HepG2 (cell line): ENCODE measurements around the gene TCEANC2. TPM values are rescaled to one million over a fixed set of nuclear protein-coding genes. Genes with fewer than 3 reads are reported as not detected.

ENCODE experiments used
- HNF4A ChIP-seq: sonication (generic); formaldehyde crosslinking; IDR thresholded peaks from 2 replicates; pipeline ENCODE4 v1.4.0; 2020; ENCODE audit warnings: missing genetic modification reagents
- KLF15 ChIP-seq: sonication (generic); formaldehyde crosslinking; IDR thresholded peaks from 2 replicates; pipeline ENCODE4 v1.8.1; 2023; ENCODE audit warnings: borderline replicate concordance, mild to moderate bottlenecking, inconsistent platforms, missing genetic modification reagents, mixed read lengths
- KLF9 ChIP-seq: IDR thresholded peaks from 2 replicates; pipeline ENCODE4 v1.6.1; 2016; ENCODE audit warnings: low read depth
- MTA3 ChIP-seq: sonication (generic); formaldehyde crosslinking; IDR thresholded peaks from 2 replicates; pipeline ENCODE4 v1.4.0; 2020; ENCODE audit warnings: missing genetic modification reagents
- SOX13 ChIP-seq, 3 experiments: fragments of 450-650 bp in 1 of 3; sonication (generic) in 1 of 3; formaldehyde crosslinking in 1 of 3; IDR thresholded peaks in 2 of 3; conservative IDR thresholded peaks in 1 of 3; 2 replicates each; pipeline versions ENCODE4 v1.5.0 to v1.6.1; 2016 to 2020; ENCODE audit warnings: antibody characterized with exemption in 1 of 3, mild to moderate bottlenecking in 1 of 3, missing compliant biosample characterization in 1 of 3, missing genetic modification reagents in 1 of 3, moderate library complexity in 1 of 3
- SRF ChIP-seq: IDR thresholded peaks from 2 replicates; pipeline ENCODE4 v1.6.1; 2011; ENCODE audit warnings: mild to moderate bottlenecking, low read depth, low read length, moderate library complexity
- ZMYM3 ChIP-seq: sonication (generic); formaldehyde crosslinking; IDR thresholded peaks from 2 replicates; pipeline ENCODE4 v1.5.1; 2020; ENCODE audit warnings: mild to moderate bottlenecking, missing genetic modification reagents
- ZNF652 ChIP-seq: IDR thresholded peaks from 2 replicates; pipeline ENCODE4 v1.6.1; 2016; ENCODE audit warnings: low read depth, borderline replicate concordance
- ZNF747 ChIP-seq: sonication (generic); formaldehyde crosslinking; IDR thresholded peaks from 2 replicates; pipeline ENCODE4 v1.8.1; 2023; ENCODE audit warnings: missing genetic modification reagents, mild to moderate bottlenecking, borderline replicate concordance
- polyA plus RNA-seq, 8 experiments: library from polyadenylated mRNA; depleted of rRNA in 3 of 8; stranded (reverse) in 7 of 8; unstranded in 1 of 8; fragments of >200 nt; fragmentation: Illumina TruSeq in 4 of 8; extraction: Trizol in 4 of 8; gene quantifications; 2 replicates each; pipeline versions ENCODE4 v1.2.1 to v1.2.3, GENCODE V29; 2011 to 2016; ENCODE audit warnings: low read depth in 4 of 8, missing spikeins in 1 of 8, mixed read lengths in 1 of 8; ENCODE audit not compliant: insufficient read depth in 1 of 8
- total RNA-seq, 5 experiments: library from RNA; depleted of rRNA; stranded (reverse); fragments of >200 nt; fragmentation: Illumina TruSeq; extraction: Trizol; gene quantifications; 2 replicates each; pipeline ENCODE4 v1.2.3, GENCODE V29; 2016; ENCODE audit warnings: low read depth in 1 of 5
- TF ChIP-seq, protein P1 (sequence below): sonication (generic); formaldehyde crosslinking; IDR thresholded peaks from 2 replicates; pipeline ENCODE4 v1.4.0; 2020; ENCODE audit warnings: mild to moderate bottlenecking, low read depth, missing genetic modification reagents
- TF ChIP-seq, protein P2 (sequence below): sonication (generic); formaldehyde crosslinking; IDR thresholded peaks from 2 replicates; pipeline ENCODE4 v1.4.0; 2020; ENCODE audit warnings: mild to moderate bottlenecking, missing genetic modification reagents

TCEANC2 gene
- total and polyA plus RNA-seq, 2 of the 13 experiments (the other 11 are each of a cell fraction or from before 2014, with no cell fraction given): 3.8 to 5.0 TPM

DNA sequence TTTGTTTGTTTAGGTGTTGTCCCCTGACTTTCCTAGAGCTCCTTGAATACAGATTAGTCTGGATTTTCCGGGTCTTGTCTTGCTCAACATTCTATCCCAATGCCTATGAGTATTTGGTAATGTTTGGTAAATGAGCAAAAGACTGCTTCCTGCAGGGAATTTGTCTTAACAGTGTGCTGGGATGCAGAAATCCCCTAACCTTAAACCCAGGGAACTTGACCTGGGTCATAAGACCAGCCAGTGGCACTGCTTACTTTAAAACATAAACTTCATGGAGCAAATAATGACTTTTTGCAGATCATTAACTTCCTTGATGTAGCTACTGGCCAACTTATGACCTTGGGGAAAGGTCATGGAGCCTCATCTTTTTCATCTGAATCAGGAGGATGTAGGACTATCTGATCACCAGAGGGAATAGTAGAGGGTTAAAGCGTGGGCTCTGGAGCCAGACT lies 27.2 kb downstream of the TCEANC2 start (continued):
- peak; percentile 89 for TF ChIP-seq ZNF652 (CRISPR knock-in tag)
- TF ChIP-seq SRF: no peak
- no peak for TF ChIP-seq ZMYM3 (CRISPR knock-in tag)
- TF ChIP-seq KLF15 (CRISPR knock-in tag): no peak
- TF ChIP-seq ZNF747 (CRISPR knock-in tag): peak; percentile 68; the same call in 1 of the 2 replicates
- peak; percentile 69 for TF ChIP-seq HNF4A (CRISPR knock-in tag)
- no peak for TF ChIP-seq MTA3
- TF ChIP-seq, protein P1, sequence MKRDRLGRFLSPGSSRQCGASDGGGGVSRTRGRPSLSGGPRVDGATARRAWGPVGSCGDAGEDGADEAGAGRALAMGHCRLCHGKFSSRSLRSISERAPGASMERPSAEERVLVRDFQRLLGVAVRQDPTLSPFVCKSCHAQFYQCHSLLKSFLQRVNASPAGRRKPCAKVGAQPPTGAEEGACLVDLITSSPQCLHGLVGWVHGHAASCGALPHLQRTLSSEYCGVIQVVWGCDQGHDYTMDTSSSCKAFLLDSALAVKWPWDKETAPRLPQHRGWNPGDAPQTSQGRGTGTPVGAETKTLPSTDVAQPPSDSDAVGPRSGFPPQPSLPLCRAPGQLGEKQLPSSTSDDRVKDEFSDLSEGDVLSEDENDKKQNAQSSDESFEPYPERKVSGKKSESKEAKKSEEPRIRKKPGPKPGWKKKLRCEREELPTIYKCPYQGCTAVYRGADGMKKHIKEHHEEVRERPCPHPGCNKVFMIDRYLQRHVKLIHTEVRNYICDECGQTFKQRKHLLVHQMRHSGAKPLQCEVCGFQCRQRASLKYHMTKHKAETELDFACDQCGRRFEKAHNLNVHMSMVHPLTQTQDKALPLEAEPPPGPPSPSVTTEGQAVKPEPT (CRISPR knock-in tag): no peak
- no peak for TF ChIP-seq SOX13 (IDR thresholded peaks at IDR 0.05)
- peak in 1 of 2 experiments; percentile 68; a peak in 2 of 4 replicates for TF ChIP-seq SOX13 (CRISPR knock-in tag; conservative IDR thresholded peaks at IDR 0.05 in 1 of 2, IDR thresholded peaks at IDR 0.05 in 1 of 2)
- TF ChIP-seq, protein P2, sequence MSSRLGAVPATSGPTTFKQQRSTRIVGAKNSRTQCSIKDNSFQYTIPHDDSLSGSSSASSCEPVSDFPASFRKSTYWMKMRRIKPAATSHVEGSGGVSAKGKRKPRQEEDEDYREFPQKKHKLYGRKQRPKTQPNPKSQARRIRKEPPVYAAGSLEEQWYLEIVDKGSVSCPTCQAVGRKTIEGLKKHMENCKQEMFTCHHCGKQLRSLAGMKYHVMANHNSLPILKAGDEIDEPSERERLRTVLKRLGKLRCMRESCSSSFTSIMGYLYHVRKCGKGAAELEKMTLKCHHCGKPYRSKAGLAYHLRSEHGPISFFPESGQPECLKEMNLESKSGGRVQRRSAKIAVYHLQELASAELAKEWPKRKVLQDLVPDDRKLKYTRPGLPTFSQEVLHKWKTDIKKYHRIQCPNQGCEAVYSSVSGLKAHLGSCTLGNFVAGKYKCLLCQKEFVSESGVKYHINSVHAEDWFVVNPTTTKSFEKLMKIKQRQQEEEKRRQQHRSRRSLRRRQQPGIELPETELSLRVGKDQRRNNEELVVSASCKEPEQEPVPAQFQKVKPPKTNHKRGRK (CRISPR knock-in tag): no peak
- no peak for TF ChIP-seq KLF9
